WERI-Rb-1 (cell line): ENCODE results near the gene CHST13.

Source experiments
- DNase-seq: peaks from one replicate; pipeline ENCODE4 v3.0.0-alpha.2; 2020
- H3K27ac ChIP-seq: fragments of 250-450 bp; sonication (Bioruptor Pico); 2 replicates; pipeline ENCODE4 v1.5.1; 2020; ENCODE audit warnings: mild to moderate bottlenecking, moderate library complexity
- H3K27me3 ChIP-seq: fragments of 250-450 bp; sonication (Bioruptor Pico); 2 replicates; pipeline ENCODE4 v1.5.1; 2021; ENCODE audit warnings: mild to moderate bottlenecking, low read depth, moderate library complexity; ENCODE audit not compliant: insufficient read depth, severe bottlenecking
- H3K36me3 ChIP-seq: fragments of 250-450 bp; sonication (Bioruptor Pico); 2 replicates; pipeline ENCODE4 v1.5.1; 2020; ENCODE audit warnings: mild to moderate bottlenecking, moderate library complexity
- H3K4me3 ChIP-seq: 2 replicates; pipeline ENCODE4 v1.5.1; 2011; ENCODE audit warnings: low read depth, mild to moderate bottlenecking, control low read depth, low read length
- H3K9me3 ChIP-seq: fragments of 250-450 bp; sonication (Bioruptor Pico); 2 replicates; pipeline ENCODE4 v1.5.1; 2021; ENCODE audit warnings: mild to moderate bottlenecking, moderate library complexity; ENCODE audit not compliant: severe bottlenecking
- TF ChIP-seq, protein P1 (sequence below): IDR thresholded peaks from 2 replicates; pipeline ENCODE4 v1.5.1; 2011; ENCODE audit warnings: low read depth, mild to moderate bottlenecking, control low read depth, inconsistent platforms, low read length

CHST13 gene

DNA sequence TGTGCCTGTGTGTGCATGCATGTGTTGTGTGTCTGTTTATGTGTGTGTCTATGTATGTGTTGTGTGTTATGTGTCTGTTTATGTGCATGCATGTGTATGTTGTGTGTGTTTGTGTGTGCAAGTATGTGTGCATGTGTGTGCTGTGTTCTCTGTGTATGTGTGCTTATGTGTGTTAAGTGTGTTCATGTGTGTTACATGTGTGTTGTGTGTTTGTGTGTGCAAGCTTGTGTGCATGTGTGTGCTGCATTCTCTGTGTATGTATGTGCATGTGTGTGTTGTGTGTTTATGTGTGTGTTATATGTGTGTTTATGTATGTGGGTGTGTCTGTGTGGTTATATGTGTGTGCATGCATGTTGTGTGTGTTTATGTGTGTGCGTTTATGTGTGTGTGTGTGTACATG, 21.3 kb upstream of the CHST13 start:
- DNase-seq, result no peak
- no peak overlapping the region for H3K27ac ChIP-seq
- H3K36me3 ChIP-seq, result no peaks in the 10 kb centered on the region
- H3K4me3 ChIP-seq, result no peak overlapping the region
- no peaks in the 10 kb centered on the region for H3K27me3 ChIP-seq
- TF ChIP-seq, protein P1, sequence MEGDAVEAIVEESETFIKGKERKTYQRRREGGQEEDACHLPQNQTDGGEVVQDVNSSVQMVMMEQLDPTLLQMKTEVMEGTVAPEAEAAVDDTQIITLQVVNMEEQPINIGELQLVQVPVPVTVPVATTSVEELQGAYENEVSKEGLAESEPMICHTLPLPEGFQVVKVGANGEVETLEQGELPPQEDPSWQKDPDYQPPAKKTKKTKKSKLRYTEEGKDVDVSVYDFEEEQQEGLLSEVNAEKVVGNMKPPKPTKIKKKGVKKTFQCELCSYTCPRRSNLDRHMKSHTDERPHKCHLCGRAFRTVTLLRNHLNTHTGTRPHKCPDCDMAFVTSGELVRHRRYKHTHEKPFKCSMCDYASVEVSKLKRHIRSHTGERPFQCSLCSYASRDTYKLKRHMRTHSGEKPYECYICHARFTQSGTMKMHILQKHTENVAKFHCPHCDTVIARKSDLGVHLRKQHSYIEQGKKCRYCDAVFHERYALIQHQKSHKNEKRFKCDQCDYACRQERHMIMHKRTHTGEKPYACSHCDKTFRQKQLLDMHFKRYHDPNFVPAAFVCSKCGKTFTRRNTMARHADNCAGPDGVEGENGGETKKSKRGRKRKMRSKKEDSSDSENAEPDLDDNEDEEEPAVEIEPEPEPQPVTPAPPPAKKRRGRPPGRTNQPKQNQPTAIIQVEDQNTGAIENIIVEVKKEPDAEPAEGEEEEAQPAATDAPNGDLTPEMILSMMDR, result no peak
- no peaks in the 10 kb centered on the region for H3K9me3 ChIP-seq

DNA sequence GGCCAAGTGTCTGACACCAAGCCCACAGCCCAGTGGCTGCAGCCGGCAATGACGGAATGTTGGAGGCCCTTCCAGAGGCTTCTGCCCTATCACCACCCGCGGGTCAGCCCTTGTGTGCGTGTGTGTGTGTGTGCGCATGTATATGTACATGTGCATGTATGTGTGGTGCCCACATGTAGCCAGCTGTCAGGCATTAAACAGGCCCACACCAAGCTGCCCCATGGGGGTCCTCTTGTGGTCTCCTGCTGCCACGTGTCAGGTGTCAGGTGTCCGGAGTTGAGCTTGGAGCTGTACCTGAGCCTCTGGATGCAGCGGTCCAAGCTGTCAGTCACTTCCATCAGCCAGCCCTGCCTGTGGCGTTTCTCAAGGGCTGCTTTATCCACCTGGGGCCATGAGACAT, 20.3 kb upstream of the CHST13 start:
- no peaks in the 10 kb centered on the region for H3K27me3 ChIP-seq
- H3K36me3 ChIP-seq, result no peaks in the 10 kb centered on the region
- H3K9me3 ChIP-seq, result no peaks in the 10 kb centered on the region
- no peak overlapping the region for H3K4me3 ChIP-seq
- no peak overlapping the region for H3K27ac ChIP-seq
- TF ChIP-seq, protein P1, result no peak
- DNase-seq, result no peak

DNA sequence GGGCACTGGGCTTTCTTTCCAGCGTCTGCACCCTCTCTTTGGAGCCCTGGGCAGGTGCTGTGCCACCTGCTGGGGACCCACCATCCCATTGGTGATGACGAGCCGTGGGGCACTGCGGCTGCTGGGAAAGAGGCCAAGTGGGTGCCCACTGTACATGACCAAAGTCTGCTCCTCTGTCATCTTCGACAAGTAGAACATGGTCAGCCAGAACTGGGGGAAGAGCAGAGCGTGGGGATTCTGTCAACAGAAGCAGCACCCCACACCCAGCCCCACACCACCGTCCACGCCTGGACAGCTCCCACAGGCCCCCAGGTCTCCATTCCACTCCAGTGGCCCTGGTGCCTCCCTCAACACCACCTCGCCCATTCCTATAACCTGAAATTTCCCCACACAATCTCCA, 16.1 kb upstream of the CHST13 start:
- TF ChIP-seq, protein P1, result no peak
- Histone ChIP-seq H3K36me3 (no peaks in the 10 kb centered on the region), H3K4me3 (no peak overlapping the region), H3K9me3 (no peaks in the 10 kb centered on the region), H3K27ac (no peak overlapping the region), H3K27me3 (no peaks in the 10 kb centered on the region)
- DNase-seq, result no peak

DNA sequence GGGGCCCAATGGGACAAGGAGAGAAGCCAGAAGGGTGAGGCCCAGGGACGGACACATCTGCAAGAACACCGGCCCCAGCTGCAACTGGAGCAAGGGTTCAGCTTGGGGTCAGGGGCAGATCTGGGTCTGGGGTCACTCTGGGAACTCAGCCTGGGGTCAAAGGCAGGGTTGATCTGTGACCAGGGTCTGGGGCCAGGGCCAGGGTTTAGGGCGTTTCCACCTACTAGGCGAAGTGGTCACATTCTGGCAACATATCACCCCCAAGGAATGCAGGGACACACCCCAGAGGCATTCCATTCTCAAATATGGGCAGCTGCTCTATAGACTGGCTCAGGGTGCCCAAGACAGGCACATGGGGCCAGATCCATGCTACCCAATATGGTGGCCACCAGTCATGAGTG, 15.4 kb upstream of the CHST13 start:
- DNase-seq, result no peak
- TF ChIP-seq, protein P1, result no peak
- H3K27ac ChIP-seq, result no peak overlapping the region

DNA sequence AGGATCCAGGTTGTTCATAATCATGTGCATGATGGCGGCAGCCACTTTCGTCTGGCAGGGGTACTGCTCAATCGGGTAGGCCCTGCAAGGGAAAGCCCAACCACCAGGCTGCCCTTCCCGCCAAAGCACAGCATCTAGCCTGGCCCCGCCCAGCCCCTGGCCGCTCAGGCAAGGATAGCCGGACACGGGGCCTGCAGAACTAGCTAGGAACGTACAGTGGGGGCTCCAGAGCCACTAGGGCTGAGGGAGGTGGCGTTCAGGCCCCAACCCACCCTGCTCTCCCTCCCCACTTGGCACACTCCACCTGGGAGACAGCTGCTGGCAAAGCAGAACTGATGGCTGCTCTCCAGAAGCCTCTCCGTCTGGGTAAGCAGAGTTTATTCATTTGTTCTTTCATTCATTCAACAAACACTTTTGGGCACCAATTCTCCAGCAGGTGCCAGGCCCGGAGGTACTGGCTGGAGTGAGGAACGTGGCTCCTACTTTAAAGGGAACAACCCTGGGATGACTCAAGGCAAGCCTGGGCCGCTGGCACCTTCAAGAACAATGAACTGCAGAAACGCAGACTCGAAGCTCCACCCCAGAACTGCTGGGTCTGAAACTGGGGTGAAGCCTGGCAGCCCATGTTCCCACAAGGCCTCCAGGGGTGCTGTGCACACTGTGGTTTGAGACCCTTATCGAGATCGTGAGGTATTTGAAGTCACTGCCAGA, 14.2 kb upstream of the CHST13 start:
- Histone ChIP-seq H3K36me3 (no peaks in the 10 kb centered on the region), H3K4me3 (no peak overlapping the region), H3K27ac (no peak overlapping the region), H3K27me3 (no peaks in the 10 kb centered on the region), H3K9me3 (no peaks in the 10 kb centered on the region)
- DNase-seq, result no peak
- TF ChIP-seq, protein P1, result no peak

More for the DNA sequence above, 15.4 kb upstream of the CHST13 start:
- no peaks in the 10 kb centered on the region for H3K27me3 ChIP-seq
- H3K36me3 ChIP-seq, result no peaks in the 10 kb centered on the region
- no peak overlapping the region for H3K4me3 ChIP-seq
- no peaks in the 10 kb centered on the region for H3K9me3 ChIP-seq

DNA sequence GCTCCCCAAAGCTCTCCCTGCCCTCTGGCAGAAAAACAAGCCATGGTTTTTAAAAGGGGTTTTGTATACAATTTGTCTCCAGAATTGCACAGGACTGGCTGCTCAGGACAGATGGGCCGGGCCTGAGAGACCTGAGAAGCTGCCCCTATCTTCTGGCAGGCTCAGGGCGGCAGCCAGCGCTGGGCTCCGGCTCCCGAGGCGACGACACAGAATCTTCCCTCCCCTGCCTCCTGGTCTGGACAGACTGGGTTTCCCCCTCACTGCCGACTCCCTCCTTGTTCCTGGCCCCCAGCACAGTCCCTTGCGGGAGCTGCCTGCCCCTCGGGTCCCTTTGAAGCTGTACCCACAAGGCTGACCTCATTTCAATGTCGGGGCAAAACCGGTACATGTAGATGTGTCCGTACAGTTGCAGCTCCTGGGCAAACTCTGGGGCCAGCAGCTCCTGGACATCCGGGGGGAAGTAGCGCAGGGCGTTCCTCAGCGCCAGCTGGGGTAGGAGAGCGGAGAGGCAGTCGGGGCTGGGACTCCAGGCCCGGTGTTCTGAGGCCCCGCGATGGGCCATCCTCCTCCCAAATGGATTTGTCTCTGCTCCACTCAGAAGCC, 13.5 kb upstream of the CHST13 start:
- TF ChIP-seq, protein P1, result no peak
- Histone ChIP-seq H3K27me3 (no peaks in the 10 kb centered on the region), H3K27ac (no peak overlapping the region), H3K36me3 (no peaks in the 10 kb centered on the region), H3K4me3 (no peak overlapping the region), H3K9me3 (no peaks in the 10 kb centered on the region)
- DNase-seq, result no peak
